ENCODE data around the gene DNAH1. TPM values are rescaled to one million over a fixed set of nuclear protein-coding genes. Genes with fewer than 3 reads are reported as not detected.

Gene DNAH1
- total RNA-seq, 3 donors from 2014 or later: 9.0 to 25.9 (median 10.9) TPM

GRCh38 chr3:52442409-52443267 is 126.5 kb downstream of the DNAH1 start:
- Histone ChIP-seq H3K9me3 (no peaks in the 10 kb centered on the region), H3K36me3 (ENCODE audit: low read depth) (no peaks in the 10 kb centered on the region), H3K4me1 (ENCODE audit: low read depth) (peaks cover 5% of the 10 kb centered on the region), H3K4me3 (no peak overlapping the region)
- ATAC-seq: no peak
- intact Hi-C loops (cut with DNase I, micrococcal nuclease): no loop called here
- no peak for TF ChIP-seq CTCF (IDR thresholded peaks at IDR 0.05)
- DNase-seq: no peak

GRCh38 chr3:52443268-52443610 is 127.1 kb downstream of the DNAH1 start:
- intact Hi-C loops (cut with DNase I, micrococcal nuclease): no loop called here
- DNase-seq: no peak
- no peak for TF ChIP-seq CTCF (IDR thresholded peaks at IDR 0.05)
- ATAC-seq: no peak
- Histone ChIP-seq H3K4me1 (ENCODE audit: low read depth) (peaks cover 5% of the 10 kb centered on the region), H3K36me3 (ENCODE audit: low read depth) (no peaks in the 10 kb centered on the region), H3K4me3 (no peak overlapping the region), H3K9me3 (no peaks in the 10 kb centered on the region)

- DNase-seq (no peak), ATAC-seq (no peak)
- no peak for TF ChIP-seq CTCF (IDR thresholded peaks at IDR 0.05)
- Histone ChIP-seq H3K9me3 (no peaks in the 10 kb centered on the region), H3K4me1 (ENCODE audit: low read depth) (peaks cover 5% of the 10 kb centered on the region), H3K4me3 (no peak overlapping the region), H3K36me3 (ENCODE audit: low read depth) (no peaks in the 10 kb centered on the region)
- intact Hi-C loops (cut with DNase I, micrococcal nuclease): no loop called here
Measured at GRCh38 chr3:52443791-52444687, 127.9 kb downstream of the DNAH1 start.

GRCh38 chr3:52444860-52445793 is 129.0 kb downstream of the DNAH1 start, which contains the start of gene SEMA3G:
Gene SEMA3G, minus strand, starts transcription at chr3:52445103. Its CDS starts 76 bp downstream, at chr3:52445027.
- no peaks in the 10 kb centered on the region for H3K9me3 ChIP-seq
- DNase-seq: peak; percentile 83 to 87 (median 87)
- intact Hi-C loops (cut with DNase I, micrococcal nuclease): no loop called here
- no peaks in the 10 kb centered on the region for H3K36me3 ChIP-seq (ENCODE audit: low read depth)
- peak; percentile 93 for ATAC-seq
- H3K4me3 ChIP-seq: no peak within 1 kb of the TSS
- peaks cover 5% of the 10 kb centered on the region for H3K4me1 ChIP-seq (ENCODE audit: low read depth)
- peak; percentile 62 for TF ChIP-seq CTCF (IDR thresholded peaks at IDR 0.05)

GRCh38 chr3:52446042-52446441 is 129.9 kb downstream of the DNAH1 start:
- no peak for ATAC-seq
- Histone ChIP-seq H3K36me3 (ENCODE audit: low read depth) (no peaks in the 10 kb centered on the region), H3K9me3 (no peaks in the 10 kb centered on the region), H3K4me1 (ENCODE audit: low read depth) (peaks cover 5% of the 10 kb centered on the region), H3K4me3 (no peak overlapping the region)
- DNase-seq: no peak
- TF ChIP-seq CTCF (IDR thresholded peaks at IDR 0.05): no peak
- intact Hi-C loops (cut with DNase I, micrococcal nuclease): no loop called here
